ENCODE data around the gene SRPX2.

SRPX2 gene

GRCh38 chrX:100600758-100601157, 43.2 kb upstream of the SRPX2 start:
- CTCF ChIA-PET = interaction anchor here (1.0 to 1.1 kb wide), 2 partner anchors 53 to 168 kb away, joined by 3 read pairs; no protein-coding TSS in a partner anchor
- no peak overlapping the region for H3K4me3 ChIP-seq (ENCODE audit: low read depth, low read length)
- H3K36me3 ChIP-seq (ENCODE audit: control insufficient read depth in 2 of 2, insufficient read depth in 1 of 2, low read length in 2 of 2) = no peaks in the 10 kb centered on the region
- H3K9me3 ChIP-seq (ENCODE audit: control insufficient read depth, insufficient read depth, low read depth, low read length) = no peaks in the 10 kb centered on the region
- H3K4me1 ChIP-seq (ENCODE audit: control insufficient read depth, insufficient read depth, low read length) = no peaks in the 10 kb centered on the region; the same call in 1 of the 2 replicates
- TF ChIP-seq ZNF148 (tag by site-specific recombination; IDR thresholded peaks at IDR 0.05; ENCODE audit: borderline replicate concordance) (no peak), PRDM4 (tag by site-specific recombination; IDR thresholded peaks at IDR 0.05) (no peak), ZNF510 (tag by site-specific recombination; IDR thresholded peaks at IDR 0.05; ENCODE audit: insufficient replicate concordance) (no peak), ZNF121 (tag by site-specific recombination; IDR thresholded peaks at IDR 0.05) (no peak), INSM2 (tag by site-specific recombination; IDR thresholded peaks at IDR 0.05) (no peak), ZNF639 (tag by site-specific recombination; IDR thresholded peaks at IDR 0.05) (no peak), ZNF518A (tag by site-specific recombination; conservative IDR thresholded peaks at IDR 0.05; ENCODE audit: low read depth) (no peak)
- H3K27ac ChIP-seq (ENCODE audit: extremely low read depth, low read depth, low read length) = no peak overlapping the region
- POLR2A ChIA-PET = no interaction called here

- Histone ChIP-seq H3K4me1 (ENCODE audit: control insufficient read depth, insufficient read depth, low read length) (no peaks in the 10 kb centered on the region), H3K4me3 (ENCODE audit: low read depth, low read length) (no peak overlapping the region), H3K9me3 (ENCODE audit: control insufficient read depth, insufficient read depth, low read depth, low read length) (no peaks in the 10 kb centered on the region), H3K36me3 (ENCODE audit: control insufficient read depth in 2 of 2, insufficient read depth in 1 of 2, low read length in 2 of 2) (no peaks in the 10 kb centered on the region), H3K27ac (ENCODE audit: extremely low read depth, low read depth, low read length) (no peak overlapping the region)
- POLR2A ChIA-PET = no interaction called here
- CTCF ChIA-PET = interaction anchor here (0.9 kb wide), 1 partner anchor 183 kb away, joined by 3 read pairs; no protein-coding TSS in a partner anchor
- no peak for TF ChIP-seq ZNF514 (tag by site-specific recombination; IDR thresholded peaks at IDR 0.05)
- TF ChIP-seq ZNF366 (tag by site-specific recombination; conservative IDR thresholded peaks at IDR 0.05) = no peak
- TF ChIP-seq ZBTB49 (tag by site-specific recombination; IDR thresholded peaks at IDR 0.05; ENCODE audit: low read depth) = no peak
- no peak for TF ChIP-seq ZNF626 (tag by site-specific recombination; IDR thresholded peaks at IDR 0.05)
Measured at GRCh38 chrX:100606753-100607152, 37.2 kb upstream of the SRPX2 start.

All from HEK293 (cell line).